Body of pancreas (tissue), 4 donors: ENCODE data around the gene CATSPER1. TPM values are rescaled to one million over a fixed set of nuclear protein-coding genes. Genes with fewer than 3 reads are reported as not detected.

Source experiments
- ATAC-seq: fragments of 150-250 bp; one replicate; pipeline ENCODE4 v1.9.1; 2016
- DNase-seq, 4 donors: peaks; one replicate each; pipeline ENCODE4 v3.0.0-alpha.2; 2019
- H3K27ac ChIP-seq, 4 donors: fragments of 200-600 bp; sonication (generic); 1 replicate in 3 of 4; 2 replicates in 1 of 4; pipeline versions ENCODE4 v1.5.1 to v1.6.1; 2016 to 2019; ENCODE audit warnings: mild to moderate bottlenecking in 1 of 4, mixed read lengths in 1 of 4, moderate library complexity in 1 of 4
- H3K27me3 ChIP-seq, 2 donors: fragments of 200-600 bp; sonication (generic); one replicate each; pipeline ENCODE4 v1.6.0; 2016; ENCODE audit warnings: mild to moderate bottlenecking in 1 of 2
- H3K36me3 ChIP-seq, 2 donors: fragments of 200-600 bp; sonication (generic); replicated peaks in 1 of 2; 2 replicates each; pipeline ENCODE4 v1.5.1; 2016; ENCODE audit warnings: low read depth in 2 of 2; ENCODE audit not compliant: insufficient read depth in 1 of 2
- H3K4me1 ChIP-seq: fragments of 200-600 bp; sonication (generic); one replicate; pipeline ENCODE4 v1.6.0; 2016
- H3K4me3 ChIP-seq, 2 donors: fragments of 200-600 bp; sonication (generic); 1 replicate in 1 of 2; 2 replicates in 1 of 2; pipeline ENCODE4 v1.5.1; 2016 to 2019
- H3K9me3 ChIP-seq, 3 donors: fragments of 200-600 bp; sonication (generic); 1 replicate in 2 of 3; 2 replicates in 1 of 3; pipeline ENCODE4 v1.5.1; 2016
- POLR2A ChIP-seq, 3 donors: fragments of 450-650 bp; IDR thresholded peaks; one replicate each; pipeline ENCODE4 v1.6.1; 2016; ENCODE audit warnings: antibody characterized with exemption in 3 of 3, mild to moderate bottlenecking in 2 of 3
- WGBS, 2 donors: methylation state at CpG; one replicate each; pipeline ENCODE4 v1.1.5; 2017; 5-methylcytosine and 5-hydroxymethylcytosine counted together
- intact Hi-C: fragments of 100-400 bp; cut with DNase I; formaldehyde crosslinking; loops from one replicate; pipeline ENCODE4 v1.15.1; 2023
- total RNA-seq, 2 donors: library from RNA; depleted of rRNA; stranded (reverse); fragments of >200 nt; gene quantifications; one replicate each; pipeline ENCODE4 v1.1.0, GENCODE V29; 2016
- TF ChIP-seq, protein P1 (sequence below), 7 experiments: fragments of 450-650 bp in 4 of 7; fragments of 200-600 bp in 3 of 7; sonication (generic) in 3 of 7; IDR thresholded peaks; one replicate each; pipeline ENCODE4 v1.5.1; 2016 to 2019; ENCODE audit warnings: antibody characterized with exemption in 7 of 7

The CATSPER1 gene
- total RNA-seq, 2 donors from 2014 or later: not detected

GRCh38 chr11:66068154-66068821 is 42.0 kb upstream of the CATSPER1 start:
- no peak for TF ChIP-seq POLR2A (IDR thresholded peaks at IDR 0.05)
- TF ChIP-seq, protein P1, sequence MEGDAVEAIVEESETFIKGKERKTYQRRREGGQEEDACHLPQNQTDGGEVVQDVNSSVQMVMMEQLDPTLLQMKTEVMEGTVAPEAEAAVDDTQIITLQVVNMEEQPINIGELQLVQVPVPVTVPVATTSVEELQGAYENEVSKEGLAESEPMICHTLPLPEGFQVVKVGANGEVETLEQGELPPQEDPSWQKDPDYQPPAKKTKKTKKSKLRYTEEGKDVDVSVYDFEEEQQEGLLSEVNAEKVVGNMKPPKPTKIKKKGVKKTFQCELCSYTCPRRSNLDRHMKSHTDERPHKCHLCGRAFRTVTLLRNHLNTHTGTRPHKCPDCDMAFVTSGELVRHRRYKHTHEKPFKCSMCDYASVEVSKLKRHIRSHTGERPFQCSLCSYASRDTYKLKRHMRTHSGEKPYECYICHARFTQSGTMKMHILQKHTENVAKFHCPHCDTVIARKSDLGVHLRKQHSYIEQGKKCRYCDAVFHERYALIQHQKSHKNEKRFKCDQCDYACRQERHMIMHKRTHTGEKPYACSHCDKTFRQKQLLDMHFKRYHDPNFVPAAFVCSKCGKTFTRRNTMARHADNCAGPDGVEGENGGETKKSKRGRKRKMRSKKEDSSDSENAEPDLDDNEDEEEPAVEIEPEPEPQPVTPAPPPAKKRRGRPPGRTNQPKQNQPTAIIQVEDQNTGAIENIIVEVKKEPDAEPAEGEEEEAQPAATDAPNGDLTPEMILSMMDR (IDR thresholded peaks at IDR 0.05): peak; percentile 72 to 88 (median 85)
- peaks cover 31% of the 10 kb centered on the region for H3K4me1 ChIP-seq
- H3K27me3 ChIP-seq: no peaks in the 10 kb centered on the region
- ATAC-seq (peak; percentile 39), DNase-seq (peak; percentile 73 to 81 (median 76))
- 34 to 36% methylated on average over 10 to 17 of the region's 17 CpGs for WGBS, 2 donors
- H3K36me3 ChIP-seq: peaks cover 5 to 28% of the 10 kb centered on the region in 2 donors
- intact Hi-C loops: loop anchor here (10.0 kb wide), 1 partner anchor 67 kb away; no protein-coding TSS in a partner anchor
- H3K27ac ChIP-seq: peak overlapping the region; percentile 67 to 95 (median 88)
- no peak overlapping the region for H3K4me3 ChIP-seq
- H3K9me3 ChIP-seq: no peaks in the 10 kb centered on the region

DNA sequence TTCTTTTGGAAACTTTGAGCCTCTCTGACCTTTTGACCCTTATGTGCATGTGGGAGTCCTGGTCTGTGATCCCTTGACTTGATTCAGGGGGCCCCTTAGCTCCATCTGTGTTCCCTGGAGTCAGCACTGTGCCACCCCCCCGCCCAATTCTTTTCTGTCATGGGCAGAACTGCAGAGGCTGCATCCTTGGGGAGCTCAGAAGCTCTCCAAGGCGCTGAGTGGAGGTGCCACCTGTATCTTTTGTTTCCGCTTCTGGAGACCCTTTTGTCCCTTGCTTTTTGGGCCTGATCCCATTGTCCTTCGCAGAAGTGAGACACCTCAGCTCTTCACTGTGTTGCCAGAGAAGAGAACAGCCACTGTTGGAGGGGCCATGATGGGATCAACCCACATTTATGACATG is 41.4 kb upstream of the CATSPER1 start:
- intact Hi-C loops: loop anchor here (10.0 kb wide), 1 partner anchor 67 kb away; no protein-coding TSS in a partner anchor
- Histone ChIP-seq H3K4me1 (peaks cover 31% of the 10 kb centered on the region), H3K27ac (peak overlapping the region in 3 of 4 donors; percentile 87 to 95 (median 89)), H3K27me3 (no peaks in the 10 kb centered on the region), H3K4me3 (no peak overlapping the region), H3K9me3 (no peaks in the 10 kb centered on the region), H3K36me3 (peaks cover 9 to 33% of the 10 kb centered on the region in 2 donors)
- DNase-seq: no peak
- no peak for ATAC-seq
- TF ChIP-seq, protein P1 (IDR thresholded peaks at IDR 0.05): no peak
- no peak for TF ChIP-seq POLR2A (IDR thresholded peaks at IDR 0.05)
- whole genome bisulfite sequencing, 2 donors: 80 to 96% methylated on average over 4 of the region's 4 CpGs

DNA sequence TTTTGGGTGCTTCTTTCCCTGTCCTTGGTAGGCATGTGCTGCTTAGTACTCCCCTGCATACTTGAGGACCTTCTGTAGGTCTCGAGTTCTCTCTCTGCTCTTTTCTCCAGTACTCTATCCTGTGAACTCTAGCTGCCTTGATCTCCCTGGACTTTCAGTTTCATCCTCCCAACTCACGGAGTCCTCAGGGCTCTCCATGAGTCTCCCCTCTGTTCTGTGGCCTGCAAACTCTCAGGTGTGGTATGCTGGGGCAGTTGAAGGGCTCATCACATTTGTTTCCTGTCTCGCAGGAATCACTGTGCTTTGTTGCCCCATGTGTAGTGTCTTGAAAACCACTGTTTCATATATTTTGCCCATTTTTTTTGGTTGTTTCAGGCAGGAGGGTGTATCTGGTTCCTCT is 40.5 kb upstream of the CATSPER1 start:
- WGBS, 2 donors: 68 to 81% methylated on average over 3 of the region's 3 CpGs
- H3K27ac ChIP-seq: no peak overlapping the region
- intact Hi-C loops: loop anchor here (10.0 kb wide), 1 partner anchor 68 kb away; no protein-coding TSS in a partner anchor

GRCh38 chr11:66064571-66064970 is 38.3 kb upstream of the CATSPER1 start:
- no peaks in the 10 kb centered on the region for H3K9me3 ChIP-seq
- TF ChIP-seq, protein P1 (IDR thresholded peaks at IDR 0.05): no peak
- no peak for TF ChIP-seq POLR2A (IDR thresholded peaks at IDR 0.05)
- 100% methylated on average over 1 of the region's 1 CpG for WGBS, 2 donors
- H3K4me3 ChIP-seq: no peak overlapping the region
- DNase-seq: no peak
- H3K4me1 ChIP-seq: peaks cover 20% of the 10 kb centered on the region
- peaks cover 25 to 55% of the 10 kb centered on the region in 2 donors for H3K36me3 ChIP-seq
- no peak overlapping the region for H3K27ac ChIP-seq
- no peak for ATAC-seq
- H3K27me3 ChIP-seq: no peaks in the 10 kb centered on the region
- intact Hi-C loops: loop anchor here (10.0 kb wide), 1 partner anchor 70 kb away; no protein-coding TSS in a partner anchor

More for the DNA sequence above, 40.5 kb upstream of the CATSPER1 start:
- peaks cover 30% of the 10 kb centered on the region for H3K4me1 ChIP-seq
- peaks cover 9 to 37% of the 10 kb centered on the region in 2 donors for H3K36me3 ChIP-seq
- ATAC-seq (no peak), DNase-seq (no peak)
- TF ChIP-seq, protein P1 (IDR thresholded peaks at IDR 0.05): no peak
- no peak for TF ChIP-seq POLR2A (IDR thresholded peaks at IDR 0.05)
- H3K4me3 ChIP-seq: no peak overlapping the region
- H3K27me3 ChIP-seq: no peaks in the 10 kb centered on the region
- H3K9me3 ChIP-seq: no peaks in the 10 kb centered on the region
